BLaER1 treated with 17β-estradiol and CSF1 and Interleukin-3, amounts not matched to agents 10 nM and 100 nM (cell line): Measurements from ENCODE around the gene TMEM11.
"Not testable (repeated sequence)": the region's sequence is repeated elsewhere in the genome, so short reads cannot be mapped to it uniquely, and the experiment has no call there.

ENCODE experiments used
- H3K27ac ChIP-seq, 11 experiments: shearing (Covaris generic); formaldehyde crosslinking; 2 replicates each; pipeline ENCODE4 v1.8.1; 2022
- H3K27me3 ChIP-seq, 11 experiments: shearing (Covaris generic); formaldehyde crosslinking; 2 replicates each; pipeline ENCODE4 v1.8.1; 2022
- H3K36me3 ChIP-seq, 11 experiments: shearing (Covaris generic); formaldehyde crosslinking; 2 replicates each; pipeline ENCODE4 v1.8.1; 2022
- H3K4me1 ChIP-seq, 10 experiments: shearing (Covaris generic); formaldehyde crosslinking; 2 replicates each; pipeline ENCODE4 v1.8.1; 2022
- H3K4me2 ChIP-seq, 11 experiments: shearing (Covaris generic); formaldehyde crosslinking; 2 replicates each; pipeline ENCODE4 v1.8.1; 2022
- H3K4me3 ChIP-seq, 10 experiments: shearing (Covaris generic); formaldehyde crosslinking; 2 replicates each; pipeline ENCODE4 v1.8.1; 2022
- H3K9ac ChIP-seq, 11 experiments: shearing (Covaris generic); formaldehyde crosslinking; 2 replicates each; pipeline ENCODE4 v1.8.1; 2022
- H3K9me3 ChIP-seq, 11 experiments: shearing (Covaris generic); formaldehyde crosslinking; replicated peaks in 1 of 11; 2 replicates each; pipeline ENCODE4 v1.8.1; 2022
- H4K20me1 ChIP-seq, 11 experiments: shearing (Covaris generic); formaldehyde crosslinking; 2 replicates each; pipeline ENCODE4 v1.8.1; 2022
- Cebpa-rat ChIP-seq, 11 experiments: shearing (Covaris generic); IDR thresholded peaks; 2 replicates each; pipeline ENCODE4 v1.8.1; 2022

TMEM11 gene

GRCh38 chr17:21235921-21236320 lies 22.0 kb upstream of the TMEM11 start:
- Histone ChIP-seq H3K4me1 (peaks cover under 1 to 17% (median 7%) of the 10 kb centered on the region in 10 experiments; a peak in 15 of 20 replicates), H3K9ac (no peak overlapping the region), H3K4me2 (no peak overlapping the region), H3K36me3 (peaks cover 0 to 9% (median 3%) of the 10 kb centered on the region in 11 experiments; a peak in 6 of 22 replicates), H3K9me3 (peaks cover 0 to 21% (median 7%) of the 10 kb centered on the region in 11 experiments; a peak in 12 of 22 replicates), H3K4me3 (no peak overlapping the region), H3K27ac (no peak overlapping the region), H3K27me3 (no peaks in the 10 kb centered on the region), H4K20me1 (peaks cover 0 to 12% (median 0%) of the 10 kb centered on the region in 11 experiments; a peak in 5 of 22 replicates)
- no peak for TF ChIP-seq Cebpa-rat (IDR thresholded peaks at IDR 0.05)

GRCh38 chr17:21233581-21234347 lies 19.8 kb upstream of the TMEM11 start:
- H3K9ac ChIP-seq, result peak overlapping the region in 1 of 11 experiments; percentile 29; a peak in 1 of 22 replicates
- no peaks in the 10 kb centered on the region; a peak in 1 of 22 replicates for H4K20me1 ChIP-seq
- peaks cover 0 to 6% (median 0%) of the 10 kb centered on the region in 10 experiments; a peak in 1 of 20 replicates for H3K4me1 ChIP-seq
- H3K4me2 ChIP-seq, result no peak overlapping the region
- no peak for TF ChIP-seq Cebpa-rat (IDR thresholded peaks at IDR 0.05)
- peaks cover 0 to 21% (median 7%) of the 10 kb centered on the region in 11 experiments; a peak in 12 of 22 replicates for H3K9me3 ChIP-seq
- no peak overlapping the region for H3K27ac ChIP-seq
- H3K36me3 ChIP-seq, result peaks cover 0 to 9% (median 3%) of the 10 kb centered on the region in 11 experiments; a peak in 6 of 22 replicates
- H3K4me3 ChIP-seq, result no peak overlapping the region
- no peaks in the 10 kb centered on the region for H3K27me3 ChIP-seq

GRCh38 chr17:21232033-21232749 lies 18.2 kb upstream of the TMEM11 start:
- no peak overlapping the region for H3K4me3 ChIP-seq
- no peak overlapping the region for H3K9ac ChIP-seq
- H4K20me1 ChIP-seq, result peaks cover 0 to 3% (median 0%) of the 10 kb centered on the region in 11 experiments; a peak in 1 of 22 replicates
- H3K9me3 ChIP-seq, result peaks cover 0 to 21% (median 7%) of the 10 kb centered on the region in 11 experiments; a peak in 12 of 22 replicates
- no peak overlapping the region for H3K4me2 ChIP-seq
- no peaks in the 10 kb centered on the region for H3K27me3 ChIP-seq
- H3K4me1 ChIP-seq, result peaks cover 0 to 6% (median 0%) of the 10 kb centered on the region in 10 experiments; a peak in 1 of 20 replicates
- TF ChIP-seq Cebpa-rat (IDR thresholded peaks at IDR 0.05), result no peak
- no peak overlapping the region for H3K27ac ChIP-seq
- peaks cover 0 to 9% (median 3%) of the 10 kb centered on the region in 11 experiments; a peak in 6 of 22 replicates for H3K36me3 ChIP-seq

GRCh38 chr17:21231533-21231932 lies 17.6 kb upstream of the TMEM11 start:
- H3K27me3 ChIP-seq, result no peaks in the 10 kb centered on the region
- H3K9ac ChIP-seq, result no peak overlapping the region
- peaks cover 0 to 6% (median 0%) of the 10 kb centered on the region in 10 experiments; a peak in 1 of 20 replicates for H3K4me1 ChIP-seq
- H3K36me3 ChIP-seq, result peaks cover 0 to 9% (median 3%) of the 10 kb centered on the region in 11 experiments; a peak in 6 of 22 replicates
- H4K20me1 ChIP-seq, result peaks cover 0 to 3% (median 0%) of the 10 kb centered on the region in 11 experiments; a peak in 1 of 22 replicates
- no peak overlapping the region for H3K4me2 ChIP-seq
- peaks cover 0 to 21% (median 7%) of the 10 kb centered on the region in 11 experiments; a peak in 12 of 22 replicates for H3K9me3 ChIP-seq
- no peak overlapping the region for H3K4me3 ChIP-seq
- no peak for TF ChIP-seq Cebpa-rat (IDR thresholded peaks at IDR 0.05)
- no peak overlapping the region for H3K27ac ChIP-seq

- no peak overlapping the region for H3K4me3 ChIP-seq
- no peak for TF ChIP-seq Cebpa-rat (IDR thresholded peaks at IDR 0.05)
- peaks cover 0 to 3% (median 0%) of the 10 kb centered on the region in 10 experiments; a peak in 1 of 20 replicates for H3K4me1 ChIP-seq
- H3K4me2 ChIP-seq, result no peak overlapping the region
- H3K27ac ChIP-seq, result no peak overlapping the region
- peaks cover 0 to 9% (median 4%) of the 10 kb centered on the region in 11 experiments; a peak in 7 of 22 replicates for H3K36me3 ChIP-seq
- H3K9ac ChIP-seq, result no peak overlapping the region
- H3K27me3 ChIP-seq, result no peaks in the 10 kb centered on the region
- H3K9me3 ChIP-seq, result peaks cover 0 to 21% (median 7%) of the 10 kb centered on the region in 11 experiments; a peak in 12 of 22 replicates
- H4K20me1 ChIP-seq, result peaks cover 0 to 3% (median 0%) of the 10 kb centered on the region in 11 experiments; a peak in 2 of 22 replicates
These were observed 14.9 kb upstream of the TMEM11 start for GRCh38 chr17:21228845-21229244.

GRCh38 chr17:21228111-21228510 lies 14.2 kb upstream of the TMEM11 start:
- H3K27ac ChIP-seq, result no peak overlapping the region
- peaks cover 0 to 3% (median 0%) of the 10 kb centered on the region in 11 experiments; a peak in 2 of 22 replicates for H4K20me1 ChIP-seq
- peaks cover 0 to 16% (median 7%) of the 10 kb centered on the region in 11 experiments; a peak in 12 of 22 replicates for H3K9me3 ChIP-seq
- peaks cover 0 to 15% (median 5%) of the 10 kb centered on the region in 11 experiments; a peak in 10 of 22 replicates for H3K36me3 ChIP-seq
- H3K4me3 ChIP-seq, result no peak overlapping the region
- no peak overlapping the region for H3K4me2 ChIP-seq
- H3K9ac ChIP-seq, result no peak overlapping the region
- H3K27me3 ChIP-seq, result no peaks in the 10 kb centered on the region
- no peaks in the 10 kb centered on the region for H3K4me1 ChIP-seq
- no peak for TF ChIP-seq Cebpa-rat (IDR thresholded peaks at IDR 0.05)

GRCh38 chr17:21227277-21227676 lies 13.3 kb upstream of the TMEM11 start:
- H3K27me3 ChIP-seq, H3K27ac ChIP-seq, H3K4me1 ChIP-seq, H4K20me1 ChIP-seq, H3K4me2 ChIP-seq, H3K9ac ChIP-seq, H3K4me3 ChIP-seq: not testable (repeated sequence)
- Histone ChIP-seq H3K9me3 (peaks cover 0 to 10% (median 7%) of the 10 kb centered on the region in 11 experiments; a peak in 17 of 22 replicates), H3K36me3 (peaks cover 5 to 23% (median 13%) of the 10 kb centered on the region in 11 experiments; a peak in 18 of 22 replicates)

- Histone ChIP-seq H3K4me1 (peaks cover 0 to 15% (median 6%) of the 10 kb centered on the region in 10 experiments; a peak in 10 of 20 replicates), H3K27ac (no peak overlapping the region), H3K9me3 (peaks cover 0 to 16% (median 8%) of the 10 kb centered on the region in 11 experiments; a peak in 12 of 22 replicates), H3K4me3 (no peak overlapping the region), H4K20me1 (peaks cover 0 to 13% (median 0%) of the 10 kb centered on the region in 11 experiments; a peak in 3 of 22 replicates), H3K36me3 (peaks cover 22 to 39% (median 29%) of the 10 kb centered on the region in 11 experiments; a peak in 21 of 22 replicates), H3K27me3 (no peaks in the 10 kb centered on the region), H3K9ac (no peak overlapping the region), H3K4me2 (no peak overlapping the region)
- no peak for TF ChIP-seq Cebpa-rat (IDR thresholded peaks at IDR 0.05)
These were observed 9.1 kb upstream of the TMEM11 start for GRCh38 chr17:21223086-21223485.
